GM06990 (cell line): ENCODE data around the gene VAV1.

Experiments used
- DNase-seq: peaks from one replicate; pipeline ENCODE4 v3.0.0-alpha.2; 2011; ENCODE audit not compliant: insufficient read length; ENCODE audit errors: extremely low read depth
- H3K27me3 ChIP-seq: replicated peaks from 2 replicates; pipeline ENCODE4 v1.6.0; 2011; ENCODE audit warnings: low read length; ENCODE audit not compliant: control insufficient read depth, insufficient read depth
- H3K36me3 ChIP-seq: 2 replicates; pipeline ENCODE4 v1.5.1; 2011; ENCODE audit warnings: low read length; ENCODE audit not compliant: control insufficient read depth, insufficient read depth
- H3K4me3 ChIP-seq: replicated peaks from 2 replicates; pipeline ENCODE4 v1.5.1; 2011; ENCODE audit warnings: low read depth, mild to moderate bottlenecking, control low read depth, low read length
- CTCF ChIP-seq: IDR thresholded peaks from 2 replicates; pipeline ENCODE4 v1.5.1; 2011; ENCODE audit warnings: low read length, control low read depth, mild to moderate bottlenecking, inconsistent platforms; ENCODE audit not compliant: insufficient read depth, poor library complexity, severe bottlenecking

The VAV1 gene

DNA sequence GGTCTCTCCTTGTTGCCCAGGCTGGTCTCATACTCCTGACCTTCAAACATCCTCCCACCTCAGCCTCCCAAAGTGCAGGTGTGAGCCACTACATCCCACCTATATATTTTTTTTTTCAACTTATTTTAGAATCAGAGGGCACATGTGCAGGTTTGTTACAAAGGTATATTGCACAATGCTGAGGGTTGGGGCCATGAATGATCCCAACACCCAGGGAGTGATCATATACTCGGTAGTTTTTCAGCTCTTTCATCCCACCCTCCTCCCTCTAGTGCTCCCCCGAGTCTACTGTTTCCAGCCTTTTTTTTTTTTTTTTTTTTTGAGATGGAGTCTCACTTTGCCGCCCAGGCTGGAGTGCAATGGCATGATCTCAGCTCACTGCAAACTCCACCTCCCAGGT is 76.5 kb downstream of the VAV1 start:
- no peak for DNase-seq
- Histone ChIP-seq H3K4me3 (no peak overlapping the region), H3K36me3 (peaks cover 16% of the 10 kb centered on the region)

DNA sequence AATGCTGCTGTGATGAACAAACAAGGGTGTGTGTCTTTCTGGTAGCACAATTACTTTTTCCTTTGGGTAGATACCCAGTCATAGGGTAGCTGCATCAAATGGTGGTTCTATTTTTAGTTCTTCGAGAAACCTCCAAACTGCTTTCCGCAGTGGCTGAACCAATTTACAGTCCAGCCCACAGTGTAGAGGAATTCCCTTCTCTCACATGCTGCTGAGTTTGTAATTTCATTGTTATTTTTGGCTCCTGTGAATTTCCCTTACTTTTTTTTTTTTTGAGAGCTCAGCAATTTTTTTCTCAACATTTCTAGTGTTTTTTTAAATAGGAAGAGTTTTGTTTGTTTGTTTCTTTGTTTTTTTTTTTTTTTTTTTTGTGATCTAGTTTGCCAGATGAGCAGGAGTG is 77.4 kb downstream of the VAV1 start:
- DNase-seq = no peak
- H3K4me3 ChIP-seq = no peak overlapping the region
- H3K36me3 ChIP-seq = peaks cover 19% of the 10 kb centered on the region
- no peaks in the 10 kb centered on the region for H3K27me3 ChIP-seq
- TF ChIP-seq CTCF = no peak

More for the DNA sequence above, 76.5 kb downstream of the VAV1 start:
- TF ChIP-seq CTCF = no peak
- no peaks in the 10 kb centered on the region for H3K27me3 ChIP-seq

DNA sequence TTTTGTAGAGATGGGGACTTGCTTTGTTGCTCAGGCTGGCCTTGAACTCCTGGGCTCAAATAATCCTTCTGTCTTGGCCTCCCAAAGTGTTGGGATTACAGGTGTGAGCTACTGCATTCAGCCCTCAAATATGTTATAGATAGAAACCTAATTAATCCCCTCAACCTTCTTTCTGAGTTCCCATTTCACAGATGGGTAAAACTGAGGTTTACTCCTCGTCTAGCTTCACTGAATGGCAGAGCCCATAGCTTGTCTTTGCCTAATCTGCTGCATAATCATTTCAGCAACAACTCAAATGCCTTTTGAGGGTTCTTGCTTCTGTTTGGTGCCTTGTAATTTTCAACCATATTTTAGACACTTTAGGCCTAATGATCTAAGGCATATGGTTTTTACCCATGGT is 78.9 kb downstream of the VAV1 start:
- no peak for DNase-seq
- TF ChIP-seq CTCF = no peak
- Histone ChIP-seq H3K4me3 (no peak overlapping the region), H3K36me3 (peaks cover 20% of the 10 kb centered on the region), H3K27me3 (no peaks in the 10 kb centered on the region)

- no peak overlapping the region for H3K4me3 ChIP-seq
- no peaks in the 10 kb centered on the region for H3K27me3 ChIP-seq
- TF ChIP-seq CTCF = no peak
- H3K36me3 ChIP-seq = peaks cover 23% of the 10 kb centered on the region
- no peak for DNase-seq
Observed at GRCh38 chr19:6852001-6852400, 79.5 kb downstream of the VAV1 start.

DNA sequence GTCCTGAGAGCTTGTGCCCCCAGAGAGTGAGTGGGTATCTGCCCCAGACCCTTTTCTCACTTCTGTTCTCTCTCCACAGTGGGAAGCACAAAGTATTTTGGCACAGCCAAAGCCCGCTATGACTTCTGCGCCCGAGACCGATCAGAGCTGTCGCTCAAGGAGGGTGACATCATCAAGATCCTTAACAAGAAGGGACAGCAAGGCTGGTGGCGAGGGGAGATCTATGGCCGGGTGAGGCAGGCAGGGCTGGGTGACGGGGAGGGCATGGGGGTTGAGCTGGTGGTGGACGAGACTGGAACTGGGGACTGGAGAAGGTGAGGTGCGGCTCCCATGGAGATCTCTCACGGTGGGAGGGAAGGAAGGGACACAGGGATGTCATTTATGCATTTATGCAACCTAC is 81.4 kb downstream of the VAV1 start:
- DNase-seq = no peak
- no peak for TF ChIP-seq CTCF
- H3K36me3 ChIP-seq = peaks cover 21% of the 10 kb centered on the region
- H3K27me3 ChIP-seq = no peaks in the 10 kb centered on the region
- no peak overlapping the region for H3K4me3 ChIP-seq

GRCh38 chr19:6854758-6855157 is 82.2 kb downstream of the VAV1 start:
- TF ChIP-seq CTCF = no peak
- no peak for DNase-seq
- H3K27me3 ChIP-seq = no peaks in the 10 kb centered on the region
- H3K4me3 ChIP-seq = no peak overlapping the region
- peaks cover 21% of the 10 kb centered on the region for H3K36me3 ChIP-seq
